H1 (cell line): ENCODE results near the gene DOCK3. TPM values are rescaled to one million over a fixed set of nuclear protein-coding genes. Genes with fewer than 3 reads are reported as not detected.

Experiments
- BRCA1 ChIP-seq: IDR thresholded peaks from 2 replicates; pipeline ENCODE4 v1.6.1; 2012; ENCODE audit warnings: low read depth, low read length, improper control_type of control experiment
- CEBPB ChIP-seq: IDR thresholded peaks from 2 replicates; pipeline ENCODE4 v1.6.1; 2012; ENCODE audit warnings: low read depth, low read length
- NRF1 ChIP-seq: IDR thresholded peaks from 2 replicates; pipeline ENCODE4 v1.6.1; 2011; ENCODE audit warnings: mild to moderate bottlenecking, low read depth, low read length, improper control_type of control experiment
- TEAD4 ChIP-seq: IDR thresholded peaks from 2 replicates; pipeline ENCODE4 v1.6.1; 2012; ENCODE audit warnings: low read depth, low read length, inconsistent platforms, mixed read lengths
- ZNF274 ChIP-seq: IDR thresholded peaks from 2 replicates; pipeline ENCODE4 v1.7.0; 2012; ENCODE audit warnings: low read length, borderline replicate concordance; ENCODE audit errors: extremely low read depth
- polyA plus RNA-seq, 7 experiments: library from polyadenylated mRNA; depleted of rRNA in 3 of 7; stranded (reverse) in 5 of 7; unstranded in 2 of 7; fragments of >200 nt in 5 of 7; fragments of 200-250 nt in 2 of 7; gene quantifications; 1 replicate in 5 of 7; 2 replicates in 1 of 7; 4 replicates in 1 of 7; pipeline versions ENCODE4 v1.2.1 to v1.2.3, GENCODE V29; 2011 to 2013; ENCODE audit warnings: missing spikeins in 2 of 7, mixed read lengths in 2 of 7
- total RNA-seq: library from RNA; stranded (reverse); fragmentation: NEBNext Ultra II Directional; extraction: Animal tissue kit (Norgen Biotek cat#: 25700); gene quantifications from 2 replicates; pipeline ENCODE4 v1.2.1, GENCODE V29; 2021

Gene DOCK3
- total and polyA plus RNA-seq, 2 of the 8 experiments (the other 6 are each of a cell fraction or from before 2014, with no cell fraction given), result 2.7 to 5.0 TPM

DNA sequence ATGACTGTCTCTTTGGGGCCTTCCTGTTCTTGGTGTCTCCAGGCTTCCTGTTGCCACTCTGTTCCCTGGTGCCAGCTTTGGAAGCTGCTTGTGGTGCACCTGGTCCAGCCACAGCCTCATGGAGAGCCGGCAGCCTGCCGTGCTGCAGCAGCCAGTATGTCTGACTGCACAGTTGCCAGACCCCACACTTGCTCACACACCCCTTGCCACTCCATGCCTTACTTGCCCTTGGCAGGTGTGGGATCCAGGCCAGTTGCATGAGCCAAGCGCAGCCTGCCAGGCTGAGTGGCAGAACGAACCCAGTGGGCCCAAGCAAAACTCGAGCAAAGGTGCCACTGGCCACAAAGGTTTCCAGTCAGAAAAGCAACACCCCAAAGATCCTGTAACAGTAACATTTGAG is 309.2 kb downstream of the DOCK3 start (continued):
- no peak for TF ChIP-seq NRF1
- no peak for TF ChIP-seq CEBPB
- TF ChIP-seq ZNF274, result no peak
- no peak for TF ChIP-seq TEAD4
- TF ChIP-seq BRCA1, result no peak
